HG02763 (cell line): Measurements from ENCODE around the gene TSPAN9.

Experiments
- ATAC-seq: cut with Tn5 transposase; IDR thresholded peaks from one replicate; pipeline ENCODE4 v1.9.1; 2021; ENCODE audit warnings: mild to moderate bottlenecking, moderate library complexity; ENCODE audit not compliant: unreplicated experiment

The TSPAN9 gene

GRCh38 chr12:3265406-3265805 is 188.2 kb downstream of the TSPAN9 start:
- ATAC-seq, result no peak

GRCh38 chr12:3266638-3267037 is 189.5 kb downstream of the TSPAN9 start:
- ATAC-seq, result no peak

- no peak for ATAC-seq
Observed at GRCh38 chr12:3267690-3268089, 190.5 kb downstream of the TSPAN9 start.

- ATAC-seq, result no peak
Observed at GRCh38 chr12:3269594-3269993, 192.4 kb downstream of the TSPAN9 start.

GRCh38 chr12:3271146-3271545 is 194.0 kb downstream of the TSPAN9 start:
- no peak for ATAC-seq

DNA sequence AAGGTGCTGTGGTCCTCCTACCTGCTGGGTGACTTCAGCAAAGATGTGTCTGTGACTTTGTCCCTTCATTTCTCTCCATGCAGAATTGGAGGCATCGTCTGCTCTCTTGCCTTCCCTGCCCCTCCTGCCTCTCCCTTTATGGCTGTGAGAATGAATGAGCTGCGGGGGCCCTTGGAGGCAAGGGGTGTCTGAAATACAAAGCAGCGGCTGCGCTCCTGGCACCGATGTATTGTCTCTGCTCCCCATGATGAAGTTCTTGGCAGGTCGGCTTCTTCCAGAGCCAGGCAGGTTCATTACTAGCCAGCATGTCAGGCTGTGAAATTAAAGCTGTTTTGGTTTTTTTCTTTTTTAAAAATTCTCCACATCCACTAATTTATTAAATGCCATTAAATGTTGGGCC is 194.5 kb downstream of the TSPAN9 start:
- ATAC-seq, result no peak

DNA sequence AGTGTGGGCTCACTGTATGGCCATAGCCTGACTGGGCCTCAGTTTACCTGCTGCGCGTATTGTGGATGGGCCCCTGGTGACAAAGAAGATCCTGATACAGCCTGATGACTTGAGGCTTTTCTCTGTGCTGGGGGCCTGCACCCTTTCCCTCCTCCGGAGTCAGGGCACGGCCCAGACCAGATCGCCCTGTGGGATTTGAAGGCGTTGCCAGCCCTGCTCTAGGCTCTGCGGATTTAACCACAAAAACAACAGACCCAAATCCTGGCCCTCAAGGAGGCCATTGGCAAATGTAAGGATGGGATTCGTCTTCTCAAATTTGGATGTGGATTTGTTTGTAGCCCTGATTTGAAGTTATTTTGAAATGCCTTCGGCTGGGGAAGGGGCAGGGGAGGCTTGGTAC is 195.8 kb downstream of the TSPAN9 start:
- ATAC-seq, result no peak

- ATAC-seq, result no peak
Observed at GRCh38 chr12:3273409-3273853, 196.3 kb downstream of the TSPAN9 start.

GRCh38 chr12:3274664-3275063 is 197.5 kb downstream of the TSPAN9 start:
- no peak for ATAC-seq

GRCh38 chr12:3275171-3276041 is 198.2 kb downstream of the TSPAN9 start:
- ATAC-seq, result peak; percentile 65

GRCh38 chr12:3276226-3276625 is 199.0 kb downstream of the TSPAN9 start:
- no peak for ATAC-seq

- no peak for ATAC-seq
Observed at GRCh38 chr12:3277306-3277943, 200.2 kb downstream of the TSPAN9 start.

- no peak for ATAC-seq
Observed at GRCh38 chr12:3278681-3279414, 201.7 kb downstream of the TSPAN9 start.

GRCh38 chr12:3279415-3279780 is 202.2 kb downstream of the TSPAN9 start:
- no peak for ATAC-seq

- ATAC-seq, result no peak
Observed at GRCh38 chr12:3279832-3280231, 202.7 kb downstream of the TSPAN9 start.

- ATAC-seq, result no peak
Observed at GRCh38 chr12:3280967-3281366, 203.8 kb downstream of the TSPAN9 start.

DNA sequence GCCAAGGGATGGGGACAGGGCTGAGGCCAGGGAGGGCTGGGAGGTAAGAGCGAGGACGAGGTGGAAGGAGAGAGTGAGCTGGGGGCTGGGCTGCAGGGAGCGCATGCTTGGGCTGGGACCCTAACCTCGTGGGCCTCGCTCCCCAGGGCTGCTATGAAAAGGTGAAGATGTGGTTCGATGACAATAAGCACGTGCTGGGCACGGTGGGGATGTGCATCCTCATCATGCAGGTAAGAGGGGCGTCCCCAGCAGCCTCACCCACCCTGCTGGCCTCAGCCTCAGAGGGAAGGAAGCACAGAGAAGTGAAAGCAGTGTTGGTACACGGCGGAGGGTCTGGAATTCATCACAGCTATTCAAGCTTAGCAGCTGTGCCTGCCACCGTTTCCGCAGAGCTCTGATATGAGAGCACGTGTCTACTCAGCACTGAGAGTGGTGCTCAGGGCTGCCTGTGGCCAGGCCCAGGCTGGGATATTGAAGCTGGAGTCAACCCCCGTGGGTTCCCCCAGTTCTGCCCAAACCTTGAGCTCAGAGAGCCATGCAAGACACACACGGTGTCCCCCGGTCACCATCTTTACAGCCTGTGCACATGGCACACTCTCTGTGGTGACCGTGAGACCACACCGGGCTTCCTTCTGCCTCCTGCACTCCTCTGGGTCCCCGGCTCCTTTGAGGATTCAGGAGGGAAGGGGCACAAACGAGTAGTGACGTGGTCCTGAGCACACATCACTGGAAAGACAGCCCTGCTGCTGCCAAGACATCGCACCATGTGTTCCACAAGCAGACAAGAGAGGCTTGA is 204.6 kb downstream of the TSPAN9 start:
- no peak for ATAC-seq

DNA sequence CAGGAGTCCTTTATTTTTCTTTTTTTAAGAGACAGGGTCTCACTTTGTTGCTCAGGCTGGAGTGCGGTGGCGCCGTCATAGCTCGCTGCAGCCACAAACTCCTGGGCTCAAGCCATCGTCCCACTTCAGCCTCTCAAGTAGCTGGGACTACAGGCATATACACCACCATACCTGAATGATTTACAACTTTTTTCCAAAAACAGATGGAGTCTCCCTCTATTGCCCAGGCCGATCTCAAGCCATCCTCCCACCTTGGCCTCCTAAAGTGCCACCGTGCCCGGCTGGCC is 205.1 kb downstream of the TSPAN9 start:
- ATAC-seq, result no peak

DNA sequence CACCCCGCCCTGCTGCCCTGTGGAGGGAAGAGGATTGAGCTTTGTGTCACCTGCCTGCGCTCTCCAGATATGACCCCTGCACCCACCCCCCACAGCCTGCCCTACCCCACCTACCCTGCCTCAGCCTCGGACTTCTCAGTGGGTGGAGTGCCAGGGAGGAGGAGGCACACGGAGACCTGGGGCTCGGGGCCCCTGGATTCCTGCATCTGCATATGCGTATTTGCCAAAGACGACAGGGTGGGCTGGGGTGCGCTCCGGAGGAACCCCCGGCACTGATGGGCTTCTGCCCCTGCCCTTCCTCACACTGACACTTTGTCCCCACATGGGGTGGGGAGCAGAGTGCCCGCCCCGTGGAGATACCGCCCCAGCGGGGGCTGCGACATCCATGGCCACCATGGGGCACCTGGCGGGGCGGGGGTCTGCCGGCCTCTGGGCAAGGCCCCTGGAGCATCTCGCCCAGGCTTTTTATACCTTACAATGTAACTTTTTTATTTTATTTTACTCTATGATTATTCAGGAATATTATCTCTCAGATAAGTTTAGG is 206.0 kb downstream of the TSPAN9 start:
- ATAC-seq, result no peak

DNA sequence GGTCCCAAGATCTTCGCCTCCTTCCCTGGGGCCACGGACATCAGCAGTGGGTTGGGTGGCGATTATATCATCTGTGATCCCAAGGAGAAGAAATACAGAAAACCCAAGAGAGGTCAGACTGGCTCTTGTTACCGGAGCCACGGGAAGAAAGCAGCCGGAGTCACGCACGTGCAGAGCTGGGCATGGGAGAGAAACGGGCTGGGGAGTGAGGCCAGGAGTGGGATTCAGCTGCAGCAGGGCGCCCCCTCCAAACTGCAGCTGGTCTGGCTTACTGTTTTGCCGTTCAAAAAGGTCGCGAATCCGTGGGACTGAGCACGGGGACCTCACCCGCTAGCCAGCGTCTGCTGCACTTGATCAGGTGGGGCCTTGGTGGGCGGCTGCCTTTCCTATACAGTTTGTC is 207.2 kb downstream of the TSPAN9 start:
- ATAC-seq, result no peak

DNA sequence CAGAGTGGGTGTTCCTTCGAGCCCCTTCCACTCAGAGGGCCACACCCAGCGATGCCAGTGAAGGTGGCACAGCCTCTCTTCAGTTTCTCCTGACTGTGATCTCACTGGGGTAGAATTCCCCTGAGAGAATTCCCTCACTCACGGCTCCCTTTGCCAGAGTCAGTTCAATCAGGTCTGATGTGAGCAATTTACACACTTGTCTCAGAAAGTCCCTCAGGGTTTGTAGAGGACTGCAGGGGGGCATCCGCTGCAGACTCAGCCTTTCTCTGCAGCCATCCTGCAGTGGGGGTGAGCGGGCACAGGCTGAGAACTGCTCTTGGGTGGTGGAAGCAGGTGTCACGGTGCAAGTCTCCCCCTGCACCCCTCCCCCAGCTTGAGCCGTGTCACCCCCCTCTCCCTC is 208.4 kb downstream of the TSPAN9 start:
- no peak for ATAC-seq
